Natural killer cell (primary cell): ENCODE data around the gene RBKS. TPM values are rescaled to one million over a fixed set of nuclear protein-coding genes. Genes with fewer than 3 reads are reported as not detected.

Experiments used
- ATAC-seq, 3 donors: fragments of 150-1000 bp in 2 of 3; fragments of 200-7000 bp in 1 of 3; cut with Tn5 transposase; 1 replicate in 1 of 3; 2 replicates in 2 of 3; pipeline ENCODE4 v1.10.0; 2021; ENCODE audit warnings: mild to moderate bottlenecking in 2 of 3, moderate library complexity in 2 of 3
- DNase-seq, 2 donors: peaks; one replicate each; pipeline versions ENCODE4 v3.0.0 to v3.0.0-alpha.2; 2013 to 2021; ENCODE audit warnings: mixed read lengths in 1 of 2
- H3K27ac ChIP-seq: one replicate; pipeline ENCODE4 v1.5.1; 2013; ENCODE audit warnings: mild to moderate bottlenecking, low read length
- H3K27me3 ChIP-seq: one replicate; pipeline ENCODE4 v1.6.1; 2013; ENCODE audit warnings: low read length; ENCODE audit not compliant: control insufficient read depth, insufficient read depth
- H3K36me3 ChIP-seq: one replicate; pipeline ENCODE4 v1.6.1; 2013; ENCODE audit warnings: low read length; ENCODE audit not compliant: control insufficient read depth, insufficient read depth
- H3K4me1 ChIP-seq: one replicate; pipeline ENCODE4 v1.6.1; 2013; ENCODE audit warnings: low read length; ENCODE audit not compliant: control insufficient read depth, insufficient read depth
- H3K4me3 ChIP-seq: one replicate; pipeline ENCODE4 v1.5.1; 2013; ENCODE audit warnings: low read length
- H3K9me3 ChIP-seq: one replicate; pipeline ENCODE4 v1.6.1; 2013; ENCODE audit warnings: low read length; ENCODE audit not compliant: control insufficient read depth, insufficient read depth
- H3K27ac Mint-ChIP-seq, 2 donors: one replicate each; pipeline ENCODE4 v1.8.0; 2022; ENCODE audit warnings: mild to moderate bottlenecking in 2 of 2, mixed read lengths in 2 of 2, moderate library complexity in 1 of 2
- H3K27me3 Mint-ChIP-seq, 2 donors: one replicate each; pipeline ENCODE4 v1.8.0; 2022; ENCODE audit warnings: low read depth in 2 of 2, mixed read lengths in 2 of 2
- H3K36me3 Mint-ChIP-seq: one replicate; pipeline ENCODE4 v1.8.0; 2022; ENCODE audit warnings: mixed read lengths
- H3K4me1 Mint-ChIP-seq, 2 donors: one replicate each; pipeline ENCODE4 v1.8.0; 2022; ENCODE audit warnings: mixed read lengths in 2 of 2
- H3K4me3 Mint-ChIP-seq: one replicate; pipeline ENCODE4 v1.8.0; 2022; ENCODE audit warnings: mild to moderate bottlenecking, moderate library complexity, mixed read lengths
- H3K9me3 Mint-ChIP-seq, 2 donors: one replicate each; pipeline ENCODE4 v1.8.0; 2022; ENCODE audit warnings: mixed read lengths in 2 of 2
- WGBS: methylation state at CpG from one replicate; pipeline ENCODE4 v1.1.7; 2013; ENCODE audit warnings: missing lambda C conversion rate; ENCODE audit not compliant: insufficient coverage; 5-methylcytosine and 5-hydroxymethylcytosine counted together
- intact Hi-C: fragments of 100-400 bp; cut with micrococcal nuclease; formaldehyde crosslinking; loops from one replicate; pipeline ENCODE4 v1.14.2; 2022
- total RNA-seq, 4 donors: library from RNA; stranded (reverse); fragments of 120-200 nt in 1 of 4; gene quantifications; one replicate each; pipeline versions ENCODE4 v1.2.3 to v1.2.4, GENCODE V29; 2013 to 2022
- TF ChIP-seq, protein P1 (sequence below): fragments of 200-600 bp; IDR thresholded peaks from one replicate; pipeline ENCODE4 v1.8.0; 2022; ENCODE audit warnings: antibody characterized with exemption

RBKS gene
- total RNA-seq, 3 donors from 2014 or later (not counting 1 experiment from before 2014, with no cell fraction given), result 11.5 to 20.9 (median 12.8) TPM

DNA sequence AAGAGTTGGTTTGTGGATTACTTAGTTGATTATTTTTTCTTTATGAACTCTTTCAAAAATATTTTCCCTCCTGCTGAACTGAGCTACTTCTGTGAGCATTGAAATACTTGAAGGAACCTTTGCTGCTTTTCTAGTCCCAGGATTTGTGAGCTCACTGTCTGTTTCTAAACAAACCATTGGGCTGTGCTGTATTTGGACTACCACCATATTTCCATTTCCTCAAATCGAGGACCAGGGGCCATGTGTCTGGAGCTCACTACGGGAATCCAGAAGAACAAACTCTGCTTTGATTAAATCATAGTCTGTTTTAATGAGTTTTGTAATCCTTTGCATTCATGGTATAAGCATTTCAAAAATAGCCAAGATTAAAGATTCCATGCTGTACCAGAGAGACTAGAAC lies 117.4 kb downstream of the RBKS start:
- no peak overlapping the region for H3K27ac ChIP-seq

DNA sequence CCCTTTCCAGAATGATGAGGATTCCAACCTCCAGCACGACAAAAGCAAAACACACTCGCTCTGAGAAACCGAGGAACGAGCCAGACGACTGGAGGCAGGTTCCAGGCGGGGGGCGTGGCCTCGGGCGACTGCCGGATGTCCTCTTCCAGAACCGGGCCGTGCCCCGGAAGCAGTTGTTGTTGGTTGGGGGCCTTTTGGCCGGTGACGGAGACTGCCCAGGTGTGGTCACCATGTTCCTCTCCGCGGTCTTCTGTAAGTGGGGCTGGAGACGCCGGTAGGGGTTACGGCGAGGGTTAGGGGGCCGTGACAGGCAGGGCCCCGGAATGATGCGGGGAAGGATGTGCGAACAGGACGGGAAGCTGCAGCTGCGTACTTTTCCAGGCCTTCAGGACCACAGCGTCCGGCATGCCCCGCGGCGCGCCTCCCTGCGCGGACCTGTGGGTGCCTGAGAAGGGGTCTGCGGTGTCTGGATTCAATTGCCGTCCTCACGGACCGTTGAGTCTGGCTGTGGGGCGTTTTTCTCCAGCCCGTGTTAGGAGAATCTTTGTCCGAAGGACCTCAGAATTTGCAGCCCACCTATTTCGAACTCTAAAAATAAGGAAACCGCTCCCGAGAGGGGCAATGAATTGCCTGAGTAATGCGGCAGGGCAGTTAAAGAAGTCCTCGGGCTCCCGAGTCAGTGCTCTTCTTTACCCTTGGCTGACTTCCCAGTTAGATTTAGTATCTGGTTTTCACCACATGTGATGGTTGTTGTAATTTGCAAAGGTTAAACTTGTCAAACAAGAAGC lies 118.4 kb downstream of the RBKS start, which contains the start of gene MRPL33:
TSS of gene MRPL33 (plus strand) at position 172 of the 788 bp plus-strand sequence. CDS start at position 231, 59 bp downstream.
- Histone ChIP-seq H3K27me3 (no peaks in the 10 kb centered on the region), H3K27ac (peak within 1 kb of the TSS; percentile 83), H3K4me3 (peak within 1 kb of the TSS; percentile 86), H3K4me1 (peaks cover 11% of the 10 kb centered on the region), H3K36me3 (peaks cover 7% of the 10 kb centered on the region), H3K9me3 (no peaks in the 10 kb centered on the region)
- no peaks in the 10 kb centered on the region for H3K9me3 Mint-ChIP-seq
- H3K4me3 Mint-ChIP-seq, result peak within 1 kb of the TSS; percentile 99
- ATAC-seq (peak; percentile 95 to 96 (median 96)), DNase-seq (peak; percentile 87 to 95)
- intact Hi-C loops, result loop anchor here (1.0 kb wide), 1 partner anchor 120 kb away; no protein-coding TSS in a partner anchor
- H3K36me3 Mint-ChIP-seq, result no peaks in the 10 kb centered on the region
- H3K27me3 Mint-ChIP-seq, result peaks cover 0 to 9% of the 10 kb centered on the region in 2 donors
- peak within 1 kb of the TSS; percentile 97 to 99 for H3K27ac Mint-ChIP-seq
- peaks cover 46 to 48% of the 10 kb centered on the region in 2 donors for H3K4me1 Mint-ChIP-seq
- TF ChIP-seq, protein P1, sequence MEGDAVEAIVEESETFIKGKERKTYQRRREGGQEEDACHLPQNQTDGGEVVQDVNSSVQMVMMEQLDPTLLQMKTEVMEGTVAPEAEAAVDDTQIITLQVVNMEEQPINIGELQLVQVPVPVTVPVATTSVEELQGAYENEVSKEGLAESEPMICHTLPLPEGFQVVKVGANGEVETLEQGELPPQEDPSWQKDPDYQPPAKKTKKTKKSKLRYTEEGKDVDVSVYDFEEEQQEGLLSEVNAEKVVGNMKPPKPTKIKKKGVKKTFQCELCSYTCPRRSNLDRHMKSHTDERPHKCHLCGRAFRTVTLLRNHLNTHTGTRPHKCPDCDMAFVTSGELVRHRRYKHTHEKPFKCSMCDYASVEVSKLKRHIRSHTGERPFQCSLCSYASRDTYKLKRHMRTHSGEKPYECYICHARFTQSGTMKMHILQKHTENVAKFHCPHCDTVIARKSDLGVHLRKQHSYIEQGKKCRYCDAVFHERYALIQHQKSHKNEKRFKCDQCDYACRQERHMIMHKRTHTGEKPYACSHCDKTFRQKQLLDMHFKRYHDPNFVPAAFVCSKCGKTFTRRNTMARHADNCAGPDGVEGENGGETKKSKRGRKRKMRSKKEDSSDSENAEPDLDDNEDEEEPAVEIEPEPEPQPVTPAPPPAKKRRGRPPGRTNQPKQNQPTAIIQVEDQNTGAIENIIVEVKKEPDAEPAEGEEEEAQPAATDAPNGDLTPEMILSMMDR, result no peak
- under 1% methylated on average over 48 of the region's 48 CpGs for WGBS

More for the DNA sequence above, 117.4 kb downstream of the RBKS start:
- no peak for DNase-seq
- H3K4me1 ChIP-seq, result peaks cover 11% of the 10 kb centered on the region
- Mint-ChIP-seq H3K4me3 (peak overlapping the region; percentile 43), H3K9me3 (no peaks in the 10 kb centered on the region), H3K27me3 (peaks cover 0 to 8% of the 10 kb centered on the region in 2 donors), H3K36me3 (no peaks in the 10 kb centered on the region), H3K4me1 (peaks cover 46 to 48% of the 10 kb centered on the region in 2 donors), H3K27ac (peak overlapping the region; percentile 5 to 97)
- no peak overlapping the region for H3K4me3 ChIP-seq
- H3K36me3 ChIP-seq, result peaks cover 7% of the 10 kb centered on the region
- WGBS, result 75% methylated on average over 2 of the region's 2 CpGs
- no peak for ATAC-seq
- H3K27me3 ChIP-seq, result no peaks in the 10 kb centered on the region
- TF ChIP-seq, protein P1, result no peak
- intact Hi-C loops, result no loop called here
- no peaks in the 10 kb centered on the region for H3K9me3 ChIP-seq

DNA sequence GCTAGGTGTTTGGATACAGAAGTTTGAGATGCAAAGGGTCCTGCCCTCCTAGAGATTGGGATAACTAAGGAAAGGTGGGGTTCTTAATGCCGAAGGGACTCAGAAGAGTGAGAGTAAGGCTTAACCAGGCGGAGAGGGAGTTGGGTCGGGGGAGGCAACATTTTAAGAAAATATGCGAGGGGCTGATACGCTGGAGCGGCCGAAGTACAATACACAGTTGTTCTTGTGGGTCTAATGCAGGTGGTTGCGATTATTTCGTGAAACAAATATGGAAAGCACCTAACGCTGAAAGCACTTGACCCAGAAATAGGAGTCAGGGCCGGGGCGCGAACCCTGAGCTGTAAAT lies 119.0 kb downstream of the RBKS start:
- H3K4me3 Mint-ChIP-seq, result peak overlapping the region; percentile 99
- no peaks in the 10 kb centered on the region for H3K36me3 Mint-ChIP-seq
- intact Hi-C loops, result loop anchor here (1.0 kb wide), 1 partner anchor 120 kb away; no protein-coding TSS in a partner anchor
- TF ChIP-seq, protein P1, result no peak
- Histone ChIP-seq H3K4me1 (peaks cover 12% of the 10 kb centered on the region), H3K9me3 (no peaks in the 10 kb centered on the region), H3K27me3 (no peaks in the 10 kb centered on the region), H3K27ac (peak overlapping the region; percentile 83), H3K4me3 (peak overlapping the region; percentile 86), H3K36me3 (peaks cover 7% of the 10 kb centered on the region)
- DNase-seq (no peak), ATAC-seq (peak; percentile 26 to 39 (median 30))
- H3K27ac Mint-ChIP-seq, result peak overlapping the region; percentile 97 to 99
- peaks cover 0 to 12% of the 10 kb centered on the region in 2 donors for H3K27me3 Mint-ChIP-seq
- 14% methylated on average over 13 of the region's 13 CpGs for WGBS
- peaks cover 42 to 45% of the 10 kb centered on the region in 2 donors for H3K4me1 Mint-ChIP-seq
- no peaks in the 10 kb centered on the region for H3K9me3 Mint-ChIP-seq
